Choroid plexus epithelial cell (primary cell): ENCODE data around the gene TAF1.
"Not testable (repeated sequence)": the region's sequence is repeated elsewhere in the genome, so short reads cannot be mapped to it uniquely, and the experiment has no call there.

Source experiments
- DNase-seq: peaks from one replicate; pipeline ENCODE4 v3.0.0-alpha.2; 2010; ENCODE audit warnings: low read depth
- H3K4me3 ChIP-seq: 2 replicates; pipeline ENCODE4 v1.5.1; 2011; ENCODE audit warnings: low read depth, mild to moderate bottlenecking, control low read depth, low read length, moderate library complexity
- TF ChIP-seq, protein P1 (sequence below): conservative IDR thresholded peaks from 2 replicates; pipeline ENCODE4 v1.5.1; 2011; ENCODE audit warnings: low read depth, mild to moderate bottlenecking, control low read depth, inconsistent platforms, low read length, moderate library complexity

Gene TAF1

DNA sequence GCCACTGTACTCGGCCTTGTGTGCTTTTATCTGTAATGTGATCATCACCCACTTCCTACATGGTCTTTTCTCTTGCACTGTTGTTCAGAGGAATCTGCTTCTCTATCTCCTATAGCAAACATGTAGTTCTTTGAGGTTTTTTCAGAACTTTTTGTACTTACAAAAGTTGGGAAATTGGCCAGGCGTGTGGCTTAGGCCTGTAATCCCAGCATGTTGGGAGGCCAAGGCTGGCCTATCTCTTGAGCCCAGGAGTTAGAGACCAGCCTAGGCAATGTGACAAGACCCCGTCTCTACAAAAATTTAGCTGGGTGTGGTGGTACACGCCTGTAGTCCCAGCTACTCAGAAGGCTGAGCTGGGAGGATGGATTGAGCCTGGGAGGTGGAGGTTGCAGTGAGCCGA is 30.4 kb downstream of the TAF1 start:
- TF ChIP-seq, protein P1, sequence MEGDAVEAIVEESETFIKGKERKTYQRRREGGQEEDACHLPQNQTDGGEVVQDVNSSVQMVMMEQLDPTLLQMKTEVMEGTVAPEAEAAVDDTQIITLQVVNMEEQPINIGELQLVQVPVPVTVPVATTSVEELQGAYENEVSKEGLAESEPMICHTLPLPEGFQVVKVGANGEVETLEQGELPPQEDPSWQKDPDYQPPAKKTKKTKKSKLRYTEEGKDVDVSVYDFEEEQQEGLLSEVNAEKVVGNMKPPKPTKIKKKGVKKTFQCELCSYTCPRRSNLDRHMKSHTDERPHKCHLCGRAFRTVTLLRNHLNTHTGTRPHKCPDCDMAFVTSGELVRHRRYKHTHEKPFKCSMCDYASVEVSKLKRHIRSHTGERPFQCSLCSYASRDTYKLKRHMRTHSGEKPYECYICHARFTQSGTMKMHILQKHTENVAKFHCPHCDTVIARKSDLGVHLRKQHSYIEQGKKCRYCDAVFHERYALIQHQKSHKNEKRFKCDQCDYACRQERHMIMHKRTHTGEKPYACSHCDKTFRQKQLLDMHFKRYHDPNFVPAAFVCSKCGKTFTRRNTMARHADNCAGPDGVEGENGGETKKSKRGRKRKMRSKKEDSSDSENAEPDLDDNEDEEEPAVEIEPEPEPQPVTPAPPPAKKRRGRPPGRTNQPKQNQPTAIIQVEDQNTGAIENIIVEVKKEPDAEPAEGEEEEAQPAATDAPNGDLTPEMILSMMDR: no peak

DNA sequence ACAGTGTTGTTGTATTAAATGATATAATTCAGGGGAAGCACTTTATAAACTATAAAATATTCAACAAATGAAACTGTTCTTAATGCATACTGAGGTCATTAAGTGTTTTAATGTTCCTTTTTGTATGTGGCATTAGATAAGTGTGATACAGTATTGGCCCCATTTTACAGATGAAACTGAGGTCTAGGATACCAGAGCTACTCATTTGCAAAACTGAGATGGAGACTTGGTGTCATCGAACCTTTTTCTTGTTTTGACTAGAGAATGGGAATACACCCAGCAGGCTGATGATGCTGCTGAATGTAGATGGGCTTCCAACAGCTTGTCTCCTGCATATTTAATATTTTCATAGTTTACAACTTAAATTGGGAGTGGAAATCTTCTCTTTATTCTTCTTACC is 34.6 kb downstream of the TAF1 start:
- DNase-seq: no peak
- H3K4me3 ChIP-seq: no peak overlapping the region
- TF ChIP-seq, protein P1: no peak

More for the DNA sequence above, 30.4 kb downstream of the TAF1 start:
- no peak for DNase-seq
- no peak overlapping the region for H3K4me3 ChIP-seq

- not testable (repeated sequence) for H3K4me3 ChIP-seq, DNase-seq
These were observed 50.1 kb downstream of the TAF1 start for GRCh38 chrX:71416260-71416659.

GRCh38 chrX:71420686-71421085 is 54.5 kb downstream of the TAF1 start:
- no peak overlapping the region for H3K4me3 ChIP-seq
- TF ChIP-seq, protein P1: no peak
- DNase-seq: no peak

- TF ChIP-seq, protein P1: no peak
These were observed 66.6 kb downstream of the TAF1 start for GRCh38 chrX:71432733-71433132.

DNA sequence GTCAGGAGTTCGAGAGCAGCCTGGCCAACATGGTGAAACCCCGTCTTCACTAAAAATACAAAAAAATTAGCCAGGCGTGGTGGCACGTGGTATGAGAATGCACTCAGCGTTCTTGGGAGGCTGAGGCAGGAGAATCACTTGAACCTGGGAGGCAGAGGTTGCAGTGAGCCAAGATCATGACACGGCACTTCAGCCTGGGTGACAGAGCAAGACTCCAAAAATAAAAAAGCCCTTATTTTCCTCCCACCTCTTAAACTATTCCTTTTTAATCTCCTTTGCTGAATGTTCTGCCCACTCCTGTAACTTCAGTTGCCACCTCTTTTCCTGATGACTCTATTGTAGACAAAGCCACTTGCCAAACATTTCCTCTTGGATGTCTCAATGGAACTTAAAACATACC is 72.6 kb downstream of the TAF1 start:
- TF ChIP-seq, protein P1: no peak
- H3K4me3 ChIP-seq: no peak overlapping the region
- DNase-seq: no peak

More at GRCh38 chrX:71432733-71433132, 66.6 kb downstream of the TAF1 start:
- no peak overlapping the region for H3K4me3 ChIP-seq
- DNase-seq: no peak

- TF ChIP-seq, protein P1: no peak
- no peak overlapping the region for H3K4me3 ChIP-seq
- DNase-seq: no peak
These were observed 73.3 kb downstream of the TAF1 start for GRCh38 chrX:71439420-71439819.

GRCh38 chrX:71439896-71440295 is 73.7 kb downstream of the TAF1 start:
- TF ChIP-seq, protein P1: no peak
- H3K4me3 ChIP-seq: no peak overlapping the region
- no peak for DNase-seq
